GM18502 (cell line): ENCODE results near the gene RET.
A peak's percentile ranks its signal among the peaks of the same experiment; 100 is the strongest.
"Not testable (repeated sequence)": the region's sequence is repeated elsewhere in the genome, so short reads cannot be mapped to it uniquely, and the experiment has no call there.

Experiments used
- ATAC-seq: cut with Tn5 transposase; IDR thresholded peaks from one replicate; pipeline ENCODE4 v1.9.1; 2021; ENCODE audit warnings: mild to moderate bottlenecking; ENCODE audit not compliant: unreplicated experiment, poor library complexity

Gene RET

GRCh38 chr10:43128331-43128730 lies 51.5 kb downstream of the RET start:
- ATAC-seq = no peak

DNA sequence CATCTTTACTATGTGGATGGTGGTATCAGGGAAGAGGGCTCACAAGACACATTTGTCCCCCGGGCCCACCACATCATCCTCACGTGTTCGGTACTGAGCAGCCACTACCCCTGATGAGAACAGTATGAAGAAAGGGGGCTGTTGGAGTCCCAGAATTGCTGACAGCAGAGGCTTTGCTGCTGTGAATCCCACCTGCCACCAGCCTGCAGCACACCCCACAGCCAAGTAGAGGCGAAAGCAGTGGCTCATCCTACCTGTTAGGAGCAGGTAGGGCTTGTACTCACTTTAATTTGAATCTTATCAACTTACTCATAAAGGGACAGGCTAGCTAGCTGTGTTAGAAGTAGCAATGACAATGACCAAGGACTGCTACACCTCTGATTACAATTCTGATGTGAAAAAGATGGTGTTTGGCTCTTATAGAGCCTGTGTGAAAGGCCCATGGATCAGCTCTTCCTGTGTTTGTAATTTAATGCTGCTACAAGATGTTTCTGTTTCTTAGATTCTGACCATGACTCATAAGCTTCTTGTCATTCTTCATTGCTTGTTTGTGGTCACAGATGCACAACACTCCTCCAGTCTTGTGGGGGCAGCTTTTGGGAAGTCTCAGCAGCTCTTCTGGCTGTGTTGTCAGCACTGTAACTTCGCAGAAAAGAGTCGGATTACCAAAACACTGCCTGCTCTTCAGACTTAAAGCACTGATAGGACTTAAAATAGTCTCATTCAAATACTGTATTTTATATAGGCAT lies 52.3 kb downstream of the RET start:
- ATAC-seq = peak; percentile 82

DNA sequence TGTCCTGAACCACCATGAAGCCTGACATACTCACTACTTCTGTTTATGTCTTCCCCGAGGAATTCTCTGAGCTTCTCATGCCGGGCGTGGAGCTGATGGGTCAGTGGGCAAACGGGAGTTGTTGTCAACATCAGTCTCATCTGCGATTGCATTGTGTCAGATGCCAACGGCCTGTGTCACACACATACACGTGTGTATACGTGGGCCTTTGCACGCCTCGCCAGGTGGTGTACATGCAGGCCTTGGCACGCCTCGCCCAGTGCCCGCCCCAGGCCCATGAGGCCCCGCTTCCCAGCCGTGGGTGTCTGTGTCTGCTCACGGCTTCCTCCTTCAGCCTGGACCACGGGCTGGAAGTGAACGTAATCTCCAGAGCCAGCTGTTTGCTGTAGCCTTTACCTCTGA lies 53.9 kb downstream of the RET start:
- no peak for ATAC-seq

- ATAC-seq = no peak
These were observed 54.4 kb downstream of the RET start for GRCh38 chr10:43131256-43131655.

DNA sequence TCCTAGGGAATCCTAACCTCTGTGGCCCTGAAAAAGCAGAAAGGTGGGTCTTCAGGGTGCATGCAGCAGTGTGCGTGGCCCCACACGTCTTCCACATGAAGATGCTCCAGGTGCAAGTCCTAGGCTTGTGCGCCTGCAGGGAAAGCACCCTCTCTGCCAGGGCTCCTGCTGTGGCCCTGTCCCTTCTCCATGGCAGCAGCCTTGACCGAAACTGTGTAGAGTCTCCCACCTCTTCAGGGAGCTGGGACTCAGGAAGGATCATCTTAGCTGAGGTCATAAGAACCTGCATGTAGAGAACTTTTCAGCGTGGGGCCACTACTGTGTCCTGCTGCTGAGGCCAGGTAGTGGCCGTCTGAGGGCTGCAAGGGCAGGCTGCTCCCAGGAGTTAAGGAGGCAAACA lies 55.0 kb downstream of the RET start:
- no peak for ATAC-seq

GRCh38 chr10:43132867-43133787 lies 56.3 kb downstream of the RET start:
- ATAC-seq = no peak

DNA sequence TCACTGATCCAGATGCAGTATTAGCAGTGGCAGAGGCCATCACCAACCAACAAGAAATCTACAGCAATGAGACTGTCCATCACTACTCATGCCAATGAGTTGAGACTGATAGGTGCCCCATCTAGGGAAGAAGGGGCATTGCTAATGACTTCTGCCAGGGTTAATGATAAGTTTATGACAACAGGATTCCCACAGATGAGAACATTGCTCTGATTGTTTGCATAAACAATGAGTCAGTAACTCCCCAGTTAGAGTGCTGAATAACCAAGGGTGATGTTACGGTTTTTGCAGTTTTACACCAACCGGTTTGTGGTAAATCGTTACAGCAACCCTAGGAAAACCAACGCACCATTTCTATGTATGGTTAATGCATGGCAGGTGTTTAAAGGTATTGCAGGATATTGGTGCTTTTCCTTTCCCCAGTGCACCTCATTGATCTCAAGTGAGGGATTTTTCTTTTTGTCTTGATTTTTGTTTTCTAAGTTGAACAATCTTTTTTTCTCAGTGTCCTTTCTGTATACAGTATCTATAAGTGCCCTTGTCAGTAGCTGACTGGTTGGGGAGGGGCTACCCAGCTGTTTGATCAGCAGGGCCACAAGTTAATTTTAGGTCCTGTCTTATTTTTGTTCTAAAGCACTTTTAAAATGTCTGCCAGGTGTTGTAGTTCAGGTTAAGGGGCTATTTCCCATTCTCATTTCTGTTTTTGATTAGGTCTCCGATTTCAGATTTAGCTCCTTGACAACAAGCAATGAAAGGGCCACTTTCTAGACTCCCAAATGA lies 57.4 kb downstream of the RET start:
- ATAC-seq = no peak

DNA sequence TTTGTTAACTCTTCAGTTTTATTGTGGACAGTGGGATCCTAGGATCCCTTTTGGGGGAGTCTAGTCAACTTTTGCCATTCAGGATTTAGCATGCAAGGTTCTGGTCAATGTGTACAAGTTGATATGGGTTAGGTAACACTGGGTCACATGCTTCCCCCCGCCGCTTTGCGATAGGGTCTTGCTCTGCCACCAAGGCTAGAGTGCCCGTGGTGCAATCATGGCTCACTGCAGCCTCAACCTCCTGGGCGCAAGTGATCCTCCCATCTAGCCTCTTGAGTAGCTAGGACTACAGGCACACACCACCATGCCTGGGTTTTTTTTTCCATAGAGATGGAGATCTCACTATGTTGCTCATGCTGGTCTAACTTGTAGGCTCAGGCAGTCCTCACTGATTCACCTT lies 58.2 kb downstream of the RET start:
- ATAC-seq = no peak

DNA sequence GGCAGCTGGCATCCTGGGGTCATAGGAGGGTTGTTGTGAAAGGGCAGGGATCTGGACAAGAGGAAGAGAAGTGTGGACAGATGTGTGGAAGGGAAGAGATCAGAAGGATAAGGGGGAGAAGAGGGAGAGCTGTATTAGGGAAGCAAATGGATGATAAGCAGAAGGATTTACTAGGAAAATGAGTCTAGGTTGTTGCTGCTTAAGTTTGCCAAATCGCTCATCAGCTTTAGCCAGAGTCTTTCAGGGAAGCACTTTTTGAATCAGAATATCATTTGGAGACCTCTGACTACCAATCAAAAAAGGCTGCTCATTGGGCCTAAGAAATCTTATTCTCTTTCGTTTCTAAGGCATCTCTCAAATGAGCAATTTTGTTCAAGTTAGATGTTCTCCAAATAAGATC lies 58.8 kb downstream of the RET start:
- no peak for ATAC-seq

GRCh38 chr10:43136432-43136831 lies 59.6 kb downstream of the RET start:
- no peak for ATAC-seq

DNA sequence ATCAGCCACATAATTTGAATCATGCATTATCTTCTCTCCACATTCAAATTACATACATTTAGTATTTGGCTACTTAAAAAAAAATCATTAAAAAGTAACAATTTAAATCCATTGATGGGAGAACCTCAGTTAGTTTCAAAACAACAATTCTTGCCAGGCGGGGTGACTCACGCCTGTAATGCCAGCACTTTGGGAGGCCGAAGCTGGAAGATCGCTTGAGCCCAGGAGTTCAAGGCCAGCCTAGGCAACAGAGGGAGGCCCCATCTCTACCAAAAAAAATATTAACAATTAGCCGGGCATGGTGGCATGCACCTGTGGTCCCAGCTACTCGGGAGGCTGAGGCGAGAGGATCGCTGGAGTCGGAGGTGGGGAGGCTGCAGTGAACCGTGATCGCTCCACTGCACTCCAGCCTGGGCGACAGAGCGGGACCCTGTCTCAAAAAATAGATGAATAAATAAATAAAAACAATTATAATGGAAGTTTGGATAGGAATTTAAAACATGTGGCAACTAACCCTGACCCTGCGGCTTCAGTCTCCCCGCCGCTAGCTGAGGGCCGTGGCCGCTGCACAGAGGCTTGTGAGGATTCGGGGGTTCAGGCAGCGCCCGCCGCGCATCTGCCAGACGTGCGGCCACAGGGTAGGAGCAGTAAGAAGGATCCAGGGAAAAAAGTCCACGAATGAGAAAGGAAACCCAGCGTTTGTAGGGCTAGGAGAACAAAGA lies 60.3 kb downstream of the RET start:
- no peak for ATAC-seq

GRCh38 chr10:43137717-43138020 lies 60.8 kb downstream of the RET start:
- ATAC-seq = peak; percentile 21

DNA sequence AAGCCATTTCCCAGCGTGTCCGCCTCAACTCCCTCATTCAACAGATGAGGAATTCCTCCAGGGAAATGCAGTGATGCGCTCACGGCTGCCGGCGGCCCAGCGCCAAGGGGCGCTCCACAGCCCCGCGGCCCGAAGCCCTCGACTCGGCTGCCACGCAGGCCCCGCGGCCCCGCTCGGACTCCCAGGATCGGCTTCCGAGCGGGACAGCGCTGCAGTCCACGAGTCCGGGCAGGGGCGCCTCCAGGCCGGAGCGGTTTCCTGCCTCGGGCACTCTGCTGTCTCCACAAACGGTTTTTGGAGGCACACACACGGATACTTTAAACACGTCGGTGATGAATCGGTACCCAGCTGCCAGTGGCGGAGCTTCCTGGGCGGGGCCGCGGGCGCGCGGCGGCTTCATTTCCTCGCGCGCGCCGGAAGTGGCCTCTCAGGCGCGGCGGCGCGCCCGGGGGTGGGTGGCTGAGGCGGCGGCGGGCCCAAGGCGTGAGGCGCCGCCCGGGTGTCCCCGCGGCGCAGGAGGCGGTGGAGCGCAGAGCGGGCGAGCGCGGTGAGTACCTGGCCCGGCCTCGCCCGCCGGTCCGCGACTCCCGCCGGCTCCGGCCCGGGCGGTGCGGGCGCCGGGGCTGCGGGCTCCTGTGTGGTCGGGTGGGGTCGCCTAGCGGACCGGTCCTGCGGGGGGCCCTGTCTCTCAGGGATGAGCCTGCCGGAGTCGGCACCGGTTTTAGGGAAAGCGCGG lies 61.3 kb downstream of the RET start, which contains the start of gene CSGALNACT2:
Gene CSGALNACT2, plus strand, starts transcription at position 425 of the 736 bp plus-strand sequence. CDS start 16,705 bp downstream, outside the sequence.
- ATAC-seq = peak; percentile 67

GRCh38 chr10:43138757-43139241 lies 61.9 kb downstream of the RET start:
- ATAC-seq = peak; percentile 46

GRCh38 chr10:43141421-43141820 lies 64.6 kb downstream of the RET start:
- no peak for ATAC-seq

- ATAC-seq = no peak
These were observed 68.4 kb downstream of the RET start for GRCh38 chr10:43145311-43145710.

- ATAC-seq = not testable (repeated sequence)
These were observed 69.1 kb downstream of the RET start for GRCh38 chr10:43145936-43146335.

GRCh38 chr10:43151371-43151770 lies 74.5 kb downstream of the RET start:
- ATAC-seq = no peak

- no peak for ATAC-seq
These were observed 77.0 kb downstream of the RET start for GRCh38 chr10:43153901-43154300.
